Activated B cell treated with CpG ODN at 0.5 μM for 24 hours (primary cell): ENCODE results near the gene VAV2. TPM values are rescaled to one million over a fixed set of nuclear protein-coding genes. Genes with fewer than 3 reads are reported as not detected.
A peak's percentile ranks its signal among the peaks of the same experiment; 100 is the strongest.

Experiments
- ATAC-seq: fragments of 200-7000 bp; cut with Tn5 transposase; one replicate; pipeline ENCODE4 v1.10.0; 2021; ENCODE audit warnings: low read depth, mild to moderate bottlenecking, moderate library complexity
- CTCF ChIA-PET: fragments of 350-600 bp; sonication (Branson Sonifier 250); formaldehyde crosslinking; loops from one replicate; lab custom pipeline; 2021; ENCODE audit warnings: antibody characterized with exemption; lab: Charles Lee
- POLR2A ChIA-PET: fragments of 350-600 bp; sonication (Branson Sonifier 250); formaldehyde crosslinking; loops from one replicate; lab custom pipeline; 2021; ENCODE audit warnings: antibody characterized with exemption; lab: Charles Lee
- DNase-seq: peaks from one replicate; pipeline ENCODE4 v3.0.0; 2022
- H3K27ac Mint-ChIP-seq: one replicate; pipeline ENCODE4 v1.8.0; 2020; ENCODE audit warnings: mixed read lengths
- H3K27me3 Mint-ChIP-seq: one replicate; pipeline ENCODE4 v1.8.0; 2021; ENCODE audit warnings: mixed read lengths
- H3K36me3 Mint-ChIP-seq: one replicate; pipeline ENCODE4 v1.8.0; 2021; ENCODE audit warnings: low read depth, mixed read lengths
- H3K4me1 Mint-ChIP-seq: one replicate; pipeline ENCODE4 v1.8.0; 2021; ENCODE audit warnings: mixed read lengths
- H3K4me3 Mint-ChIP-seq: one replicate; pipeline ENCODE4 v1.8.0; 2020; ENCODE audit warnings: mild to moderate bottlenecking, mixed read lengths
- H3K9me3 Mint-ChIP-seq: one replicate; pipeline ENCODE4 v1.8.0; 2020; ENCODE audit warnings: mixed read lengths
- intact Hi-C: fragments of 100-400 bp; cut with micrococcal nuclease; formaldehyde crosslinking; loops from one replicate; pipeline ENCODE4 v1.15.1; 2024
- total RNA-seq: library from RNA; stranded (reverse); gene quantifications from 2 replicates; pipeline ENCODE4 v1.2.3, GENCODE V29; 2022
- TF ChIP-seq, protein P1 (sequence below): fragments of 200-600 bp; IDR thresholded peaks from one replicate; pipeline ENCODE4 v1.8.0; 2022; ENCODE audit warnings: antibody characterized with exemption, mild to moderate bottlenecking

The VAV2 gene
- total RNA-seq, 1 donor from 2014 or later = 99.6 TPM

DNA sequence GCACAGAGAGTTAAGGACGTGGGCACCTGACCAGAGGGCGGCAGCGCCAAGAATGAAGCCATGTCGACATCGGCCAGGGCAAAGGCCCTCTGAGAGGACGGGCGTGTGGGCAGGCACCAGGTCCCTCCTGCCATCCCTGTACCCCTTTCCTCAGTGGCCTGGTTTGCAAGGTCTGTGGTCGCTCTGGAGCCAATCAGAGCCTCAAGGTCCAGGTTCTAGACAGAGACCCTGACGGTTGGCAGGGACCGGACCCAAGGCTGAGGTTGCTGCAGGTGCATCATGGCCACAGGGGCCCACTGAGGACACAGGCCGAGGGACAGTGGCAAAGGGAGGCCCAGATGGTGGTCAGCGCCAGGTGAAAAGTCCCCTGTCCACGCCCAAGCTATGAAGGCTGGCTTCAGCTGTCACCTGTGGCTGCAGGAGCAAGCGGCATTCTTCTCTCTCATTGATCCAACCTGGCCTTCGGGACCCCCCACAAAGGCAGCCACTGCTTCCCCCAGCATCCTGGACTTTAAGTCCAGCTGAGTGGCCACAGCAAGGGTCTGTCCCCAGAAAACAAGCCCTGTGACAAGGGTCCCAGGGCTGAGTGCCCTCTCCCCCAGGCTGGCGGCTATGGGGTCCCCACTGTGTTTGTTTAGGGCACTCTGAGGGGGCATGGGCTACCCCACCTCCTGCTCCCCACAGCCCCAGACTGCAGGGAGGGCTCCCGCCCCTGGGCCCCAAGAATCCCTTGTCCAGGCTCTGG, 48.9 kb downstream of the VAV2 start:
- intact Hi-C loops = no loop called here
- Mint-ChIP-seq H3K36me3 (peaks cover 33% of the 10 kb centered on the region), H3K4me3 (no peak overlapping the region), H3K9me3 (no peaks in the 10 kb centered on the region), H3K27ac (no peak overlapping the region), H3K27me3 (no peaks in the 10 kb centered on the region), H3K4me1 (peaks cover 73% of the 10 kb centered on the region)
- DNase-seq (no peak), ATAC-seq (no peak)
- TF ChIP-seq, protein P1, sequence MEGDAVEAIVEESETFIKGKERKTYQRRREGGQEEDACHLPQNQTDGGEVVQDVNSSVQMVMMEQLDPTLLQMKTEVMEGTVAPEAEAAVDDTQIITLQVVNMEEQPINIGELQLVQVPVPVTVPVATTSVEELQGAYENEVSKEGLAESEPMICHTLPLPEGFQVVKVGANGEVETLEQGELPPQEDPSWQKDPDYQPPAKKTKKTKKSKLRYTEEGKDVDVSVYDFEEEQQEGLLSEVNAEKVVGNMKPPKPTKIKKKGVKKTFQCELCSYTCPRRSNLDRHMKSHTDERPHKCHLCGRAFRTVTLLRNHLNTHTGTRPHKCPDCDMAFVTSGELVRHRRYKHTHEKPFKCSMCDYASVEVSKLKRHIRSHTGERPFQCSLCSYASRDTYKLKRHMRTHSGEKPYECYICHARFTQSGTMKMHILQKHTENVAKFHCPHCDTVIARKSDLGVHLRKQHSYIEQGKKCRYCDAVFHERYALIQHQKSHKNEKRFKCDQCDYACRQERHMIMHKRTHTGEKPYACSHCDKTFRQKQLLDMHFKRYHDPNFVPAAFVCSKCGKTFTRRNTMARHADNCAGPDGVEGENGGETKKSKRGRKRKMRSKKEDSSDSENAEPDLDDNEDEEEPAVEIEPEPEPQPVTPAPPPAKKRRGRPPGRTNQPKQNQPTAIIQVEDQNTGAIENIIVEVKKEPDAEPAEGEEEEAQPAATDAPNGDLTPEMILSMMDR = no peak
- POLR2A ChIA-PET = interaction anchor here (5.7 kb wide), 1 partner anchor 13 kb away, joined by 97 read pairs; no protein-coding TSS in a partner anchor
- CTCF ChIA-PET = no interaction called here

DNA sequence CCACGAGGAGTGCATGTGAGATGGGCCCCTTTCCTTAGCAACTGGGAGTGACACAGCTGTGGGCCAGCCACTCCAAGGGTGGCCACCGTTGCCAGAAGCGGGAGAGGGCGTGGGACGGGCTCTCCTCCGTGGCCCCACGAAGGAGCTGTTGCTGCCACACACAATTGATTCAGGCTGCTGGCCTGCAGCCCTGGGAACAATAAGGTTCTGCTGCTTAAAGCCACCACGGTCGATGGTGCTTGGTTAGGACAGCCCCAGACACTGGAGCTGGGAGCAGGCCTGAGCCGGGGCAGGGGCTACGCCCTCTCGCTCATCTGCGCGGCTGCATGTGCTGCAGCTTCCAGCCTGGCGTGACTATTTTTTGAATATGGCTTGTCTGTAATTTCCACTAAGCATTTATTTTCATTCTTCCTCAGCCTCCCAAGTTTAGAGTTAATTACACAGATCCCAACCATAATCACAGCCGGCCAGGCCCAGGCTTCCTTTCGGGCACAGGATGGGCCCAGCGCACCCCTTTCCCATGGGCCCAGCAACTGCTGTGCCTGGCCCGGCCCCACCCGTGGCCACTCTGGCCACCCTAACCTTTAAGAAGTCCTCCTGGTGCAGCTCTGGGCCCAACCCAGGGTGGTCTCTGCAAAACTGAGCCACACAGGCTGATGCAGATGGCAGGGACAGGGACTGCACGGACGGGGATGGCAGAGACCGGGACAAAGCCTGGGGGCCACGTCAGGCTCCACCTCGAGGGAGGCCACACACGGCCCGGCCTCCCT, 49.7 kb downstream of the VAV2 start:
- H3K4me1 Mint-ChIP-seq = peaks cover 65% of the 10 kb centered on the region
- TF ChIP-seq, protein P1 = no peak

DNA sequence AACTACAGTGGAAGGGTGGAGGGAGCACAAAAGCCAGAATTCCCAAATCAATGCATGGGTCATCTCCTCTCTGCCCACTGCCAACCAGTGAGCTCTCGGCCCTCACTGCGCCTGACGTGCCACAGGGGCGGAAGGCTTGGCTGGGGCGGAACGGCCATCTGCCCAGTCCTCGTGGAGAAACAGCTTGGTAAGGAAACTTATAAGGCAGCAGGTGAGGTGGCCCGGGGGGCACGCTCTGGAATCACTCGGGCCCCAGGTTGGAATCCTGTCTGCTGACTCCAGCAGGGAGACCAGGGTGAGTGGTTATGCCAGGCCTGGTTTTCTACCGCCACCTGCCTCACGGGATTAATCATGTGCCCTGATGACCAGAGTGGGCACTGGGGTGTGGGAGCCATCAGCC, 52.3 kb downstream of the VAV2 start:
- peaks cover 40% of the 10 kb centered on the region for H3K4me1 Mint-ChIP-seq
- no peak overlapping the region for H3K4me3 Mint-ChIP-seq
- peaks cover 31% of the 10 kb centered on the region for H3K36me3 Mint-ChIP-seq
- ATAC-seq = no peak
- no peaks in the 10 kb centered on the region for H3K27me3 Mint-ChIP-seq
- POLR2A ChIA-PET = interaction anchor here (1.2 to 3.8 kb wide), 2 partner anchors 9 to 16 kb away, joined by 4 to 14 read pairs; no protein-coding TSS in a partner anchor
- intact Hi-C loops = no loop called here
- DNase-seq = no peak
- no peaks in the 10 kb centered on the region for H3K9me3 Mint-ChIP-seq
- peak overlapping the region; percentile 24 for H3K27ac Mint-ChIP-seq
- CTCF ChIA-PET = no interaction called here
- TF ChIP-seq, protein P1 = no peak

More for the DNA sequence above, 49.7 kb downstream of the VAV2 start:
- Mint-ChIP-seq H3K36me3 (peaks cover 28% of the 10 kb centered on the region), H3K27me3 (no peaks in the 10 kb centered on the region), H3K27ac (no peak overlapping the region), H3K4me3 (no peak overlapping the region), H3K9me3 (no peaks in the 10 kb centered on the region)
- ChIA-PET POLR2A (interaction anchor here (0.7 to 3.8 kb wide), 2 partner anchors 13 to 50 kb away, joined by 3 to 14 read pairs; no protein-coding TSS in a partner anchor), CTCF (no interaction called here)
- ATAC-seq (no peak), DNase-seq (no peak)
- intact Hi-C loops = no loop called here

DNA sequence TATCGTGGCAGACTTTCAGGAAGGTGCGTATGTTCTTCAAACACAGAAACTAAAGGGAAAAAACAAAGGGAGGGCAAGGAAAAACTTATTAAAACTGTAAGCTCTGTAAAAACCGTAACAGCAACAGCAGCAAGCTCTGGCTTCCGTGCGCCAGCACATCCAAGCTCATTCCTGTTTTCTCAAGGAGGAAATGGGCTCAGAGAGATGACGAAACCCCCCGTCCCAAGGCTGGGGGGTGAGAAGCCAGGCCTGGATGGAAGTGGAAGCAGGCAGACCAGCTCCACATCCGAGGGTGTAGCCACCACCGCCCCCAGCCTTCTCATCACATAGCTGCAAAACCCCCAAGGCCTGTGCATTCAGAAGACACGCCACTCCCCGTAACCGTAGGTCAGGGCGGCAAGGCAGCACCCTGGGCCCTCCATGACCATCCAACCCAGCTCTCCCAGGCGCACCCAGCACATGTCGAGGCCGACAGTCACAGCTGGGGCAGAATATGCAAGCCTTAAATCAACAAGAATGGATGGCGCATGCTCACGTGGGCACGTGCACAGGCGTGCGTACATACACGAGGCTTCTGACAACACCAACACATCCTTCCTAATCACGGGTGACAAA, 52.8 kb downstream of the VAV2 start:
- intact Hi-C loops = no loop called here
- H3K27ac Mint-ChIP-seq = peak overlapping the region; percentile 60
- ChIA-PET CTCF (interaction anchor here (1.0 kb wide), 1 partner anchor 55 kb away, joined by 3 read pairs; no protein-coding TSS in a partner anchor), POLR2A (interaction anchor here (1.2 to 3.8 kb wide), 2 partner anchors 8 to 16 kb away, joined by 4 to 14 read pairs; no protein-coding TSS in a partner anchor)
- TF ChIP-seq, protein P1 = no peak
- peaks cover 34% of the 10 kb centered on the region for H3K4me1 Mint-ChIP-seq
- ATAC-seq (no peak), DNase-seq (no peak)
- H3K4me3 Mint-ChIP-seq = no peak overlapping the region
- no peaks in the 10 kb centered on the region for H3K9me3 Mint-ChIP-seq
- peaks cover 35% of the 10 kb centered on the region for H3K36me3 Mint-ChIP-seq
- no peaks in the 10 kb centered on the region for H3K27me3 Mint-ChIP-seq
